ENCODE data around the gene PIEZO1.
"Not testable (repeated sequence)": the region's sequence is repeated elsewhere in the genome, so short reads cannot be mapped to it uniquely, and the experiment has no call there.

DNA sequence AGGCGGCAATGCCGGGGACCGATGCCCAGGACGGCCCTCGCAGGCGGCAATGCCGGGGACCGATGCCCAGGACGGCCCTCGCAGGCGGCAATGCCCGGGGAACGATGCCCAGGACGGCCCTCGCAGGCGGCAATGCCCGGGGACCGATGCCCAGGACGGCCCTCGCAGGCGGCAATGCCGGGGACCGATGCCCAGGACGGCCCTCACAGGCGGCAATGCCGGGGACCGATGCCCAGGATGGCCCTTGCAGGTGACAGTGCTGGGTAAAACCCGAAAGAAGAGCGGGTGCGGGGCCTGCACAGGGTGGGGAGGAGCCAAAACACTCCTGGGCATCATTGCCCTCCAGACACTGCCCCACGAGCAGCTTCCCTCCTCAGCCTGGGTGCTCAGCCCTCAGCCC is 38.6 kb upstream of the PIEZO1 start:
- TF ChIP-seq, protein P1, sequence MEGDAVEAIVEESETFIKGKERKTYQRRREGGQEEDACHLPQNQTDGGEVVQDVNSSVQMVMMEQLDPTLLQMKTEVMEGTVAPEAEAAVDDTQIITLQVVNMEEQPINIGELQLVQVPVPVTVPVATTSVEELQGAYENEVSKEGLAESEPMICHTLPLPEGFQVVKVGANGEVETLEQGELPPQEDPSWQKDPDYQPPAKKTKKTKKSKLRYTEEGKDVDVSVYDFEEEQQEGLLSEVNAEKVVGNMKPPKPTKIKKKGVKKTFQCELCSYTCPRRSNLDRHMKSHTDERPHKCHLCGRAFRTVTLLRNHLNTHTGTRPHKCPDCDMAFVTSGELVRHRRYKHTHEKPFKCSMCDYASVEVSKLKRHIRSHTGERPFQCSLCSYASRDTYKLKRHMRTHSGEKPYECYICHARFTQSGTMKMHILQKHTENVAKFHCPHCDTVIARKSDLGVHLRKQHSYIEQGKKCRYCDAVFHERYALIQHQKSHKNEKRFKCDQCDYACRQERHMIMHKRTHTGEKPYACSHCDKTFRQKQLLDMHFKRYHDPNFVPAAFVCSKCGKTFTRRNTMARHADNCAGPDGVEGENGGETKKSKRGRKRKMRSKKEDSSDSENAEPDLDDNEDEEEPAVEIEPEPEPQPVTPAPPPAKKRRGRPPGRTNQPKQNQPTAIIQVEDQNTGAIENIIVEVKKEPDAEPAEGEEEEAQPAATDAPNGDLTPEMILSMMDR (IDR thresholded peaks at IDR 0.05): not testable (repeated sequence)
- TF ChIP-seq POLR2A (IDR thresholded peaks at IDR 0.05): not testable (repeated sequence)

All from lower leg skin (tissue), 3 donors.